ENCODE measurements around the gene DCAF6.

The DCAF6 gene

DNA sequence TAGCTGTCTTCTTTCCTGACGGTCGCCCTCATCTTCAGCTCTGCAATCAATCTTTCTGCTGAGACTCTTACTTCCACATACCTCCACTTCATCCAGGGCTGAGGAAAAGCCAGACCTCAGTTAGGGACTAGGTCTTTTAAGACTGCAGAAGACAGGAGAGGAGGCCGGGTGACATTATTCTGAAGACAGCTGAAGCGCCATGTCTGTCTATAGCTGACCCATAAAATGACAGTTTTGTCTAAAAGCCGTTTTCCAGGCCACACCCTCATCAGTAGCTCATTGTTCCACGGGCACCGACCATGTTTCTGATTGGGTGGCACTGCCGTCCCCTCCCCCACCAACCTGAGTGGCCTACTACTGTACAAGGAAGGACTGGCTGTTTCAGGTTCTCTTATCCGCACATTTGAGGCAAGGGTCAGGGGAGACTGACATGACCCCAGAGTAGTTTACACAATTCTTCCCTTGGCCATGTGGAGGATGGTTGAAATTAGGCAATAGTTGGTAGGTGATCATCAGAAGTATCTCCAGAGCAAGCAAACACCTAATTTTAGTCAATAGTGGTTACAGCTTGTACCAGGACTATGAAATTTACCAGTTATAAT, 22.5 kb upstream of the DCAF6 start, which contains the start of gene ADCY10:
Gene ADCY10 (minus strand): TSS at position 240 of the 602 bp plus-strand sequence. CDS start 8,994 bp downstream, outside the sequence.
- TF ChIP-seq, protein P1, sequence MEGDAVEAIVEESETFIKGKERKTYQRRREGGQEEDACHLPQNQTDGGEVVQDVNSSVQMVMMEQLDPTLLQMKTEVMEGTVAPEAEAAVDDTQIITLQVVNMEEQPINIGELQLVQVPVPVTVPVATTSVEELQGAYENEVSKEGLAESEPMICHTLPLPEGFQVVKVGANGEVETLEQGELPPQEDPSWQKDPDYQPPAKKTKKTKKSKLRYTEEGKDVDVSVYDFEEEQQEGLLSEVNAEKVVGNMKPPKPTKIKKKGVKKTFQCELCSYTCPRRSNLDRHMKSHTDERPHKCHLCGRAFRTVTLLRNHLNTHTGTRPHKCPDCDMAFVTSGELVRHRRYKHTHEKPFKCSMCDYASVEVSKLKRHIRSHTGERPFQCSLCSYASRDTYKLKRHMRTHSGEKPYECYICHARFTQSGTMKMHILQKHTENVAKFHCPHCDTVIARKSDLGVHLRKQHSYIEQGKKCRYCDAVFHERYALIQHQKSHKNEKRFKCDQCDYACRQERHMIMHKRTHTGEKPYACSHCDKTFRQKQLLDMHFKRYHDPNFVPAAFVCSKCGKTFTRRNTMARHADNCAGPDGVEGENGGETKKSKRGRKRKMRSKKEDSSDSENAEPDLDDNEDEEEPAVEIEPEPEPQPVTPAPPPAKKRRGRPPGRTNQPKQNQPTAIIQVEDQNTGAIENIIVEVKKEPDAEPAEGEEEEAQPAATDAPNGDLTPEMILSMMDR (IDR thresholded peaks at IDR 0.05; ENCODE audit: borderline replicate concordance, control extremely low read depth, extremely low read depth, insufficient read depth, missing control alignments), result no peak

DNA sequence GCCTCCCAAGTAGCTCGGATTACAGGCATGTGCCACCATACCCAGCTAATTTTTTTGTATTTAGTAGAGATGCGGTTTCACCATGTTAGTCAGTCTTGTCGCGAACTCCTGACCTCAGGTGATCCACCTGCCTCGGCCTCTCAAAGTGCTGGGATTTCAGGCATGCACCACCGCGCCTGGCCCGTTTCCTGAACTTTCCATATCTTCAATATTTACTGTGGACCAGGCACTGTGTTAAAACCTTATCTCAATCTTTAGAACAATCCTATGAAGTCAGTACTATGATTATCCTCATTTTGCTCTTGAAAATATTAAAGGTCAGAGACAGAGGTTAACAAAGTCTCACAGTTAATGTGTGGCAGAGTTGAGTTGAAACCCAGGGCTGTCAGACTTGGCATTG, 20.9 kb upstream of the DCAF6 start:
- no peak for DNase-seq (ENCODE audit: low spot score)
- TF ChIP-seq, protein P1 (IDR thresholded peaks at IDR 0.05; ENCODE audit: borderline replicate concordance, control extremely low read depth, extremely low read depth, insufficient read depth, missing control alignments), result no peak
- in situ Hi-C loops (cut with MboI; ENCODE audit: low sequenced_read_pairs, unreplicated experiment), result no loop called here

More for the DNA sequence above, 22.5 kb upstream of the DCAF6 start, which contains the start of gene ADCY10:
- DNase-seq (ENCODE audit: low spot score), result no peak
- in situ Hi-C loops (cut with MboI; ENCODE audit: low sequenced_read_pairs, unreplicated experiment), result no loop called here

DNA sequence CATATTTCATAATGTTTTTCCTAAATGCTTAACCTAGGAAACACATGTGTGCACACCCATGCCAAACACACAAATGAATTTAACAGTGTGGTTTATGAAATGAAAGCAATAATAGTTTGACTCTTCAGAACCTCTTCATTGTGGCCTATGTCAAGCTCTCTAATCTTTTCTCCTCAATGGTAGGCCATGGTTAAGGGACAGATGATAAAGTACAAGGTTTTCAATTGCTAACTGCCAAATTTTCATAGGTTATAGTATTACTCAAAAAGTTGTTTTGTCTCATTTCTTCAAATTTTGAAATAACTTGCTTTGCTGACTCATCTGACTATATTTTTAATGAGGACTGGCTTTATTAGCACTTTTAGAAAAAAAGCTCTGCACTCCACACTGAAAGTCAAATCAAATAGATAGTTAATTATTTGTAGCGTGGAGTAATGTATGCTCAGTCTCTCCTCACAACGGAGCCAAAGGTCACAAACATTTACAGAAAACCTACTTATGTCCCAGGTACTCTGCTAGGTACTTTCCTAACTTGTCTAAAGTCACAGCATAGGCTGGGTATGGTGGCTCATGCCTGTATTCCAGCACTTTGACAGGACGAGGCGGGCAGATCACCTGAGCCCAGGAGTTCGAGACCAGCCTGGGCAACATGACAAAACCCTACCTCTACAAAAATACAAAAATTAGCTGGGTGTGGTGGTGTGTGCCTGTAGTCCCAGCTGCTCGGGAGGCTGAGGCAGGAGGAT, 19.5 kb upstream of the DCAF6 start:
- DNase-seq (ENCODE audit: low spot score), result no peak
- in situ Hi-C loops (cut with MboI; ENCODE audit: low sequenced_read_pairs, unreplicated experiment), result no loop called here
- TF ChIP-seq, protein P1 (IDR thresholded peaks at IDR 0.05; ENCODE audit: borderline replicate concordance, control extremely low read depth, extremely low read depth, insufficient read depth, missing control alignments), result no peak

DNA sequence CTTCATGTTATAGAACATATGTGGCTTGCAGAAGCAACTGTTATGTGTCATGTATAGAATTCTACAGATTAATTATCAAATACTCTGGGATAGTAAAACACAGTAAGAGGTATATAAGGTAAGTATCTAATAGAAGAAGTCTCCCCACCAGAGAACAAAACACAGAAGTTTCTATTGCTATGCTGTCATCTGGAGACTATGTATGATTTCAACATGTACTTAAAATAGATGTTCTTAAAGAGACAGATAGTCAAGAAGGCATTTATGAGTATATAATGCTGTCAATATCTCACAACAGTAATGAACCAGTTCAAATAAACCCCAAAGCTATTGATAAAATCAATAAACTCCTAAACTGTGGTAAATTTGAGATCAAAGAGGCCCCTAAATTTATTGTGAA, 14.5 kb upstream of the DCAF6 start:
- in situ Hi-C loops (cut with MboI; ENCODE audit: low sequenced_read_pairs, unreplicated experiment), result no loop called here
- peak; percentile 48 for DNase-seq (ENCODE audit: low spot score)
- TF ChIP-seq, protein P1 (IDR thresholded peaks at IDR 0.05; ENCODE audit: borderline replicate concordance, control extremely low read depth, extremely low read depth, insufficient read depth, missing control alignments), result no peak

DNA sequence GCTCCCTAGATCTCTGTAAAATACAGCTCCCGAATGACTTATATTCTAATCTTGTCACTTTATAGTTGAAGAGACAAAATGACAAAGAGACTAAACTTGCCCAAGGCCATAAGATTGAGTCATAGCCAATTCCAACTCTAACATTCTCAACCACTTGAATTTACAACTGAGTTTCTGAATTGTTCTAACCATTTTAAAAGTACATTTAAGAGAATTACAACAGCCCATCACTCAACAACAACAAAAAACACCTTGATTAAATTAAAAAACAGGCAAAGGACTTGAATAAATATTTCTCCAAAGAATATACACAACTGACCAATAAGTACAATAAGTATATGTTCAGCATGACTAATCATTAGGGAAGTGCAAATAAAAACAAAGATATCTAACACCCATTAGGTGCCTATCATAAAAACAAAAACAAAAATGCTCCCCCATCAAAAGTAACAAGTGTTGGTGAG, 13.8 kb upstream of the DCAF6 start:
- TF ChIP-seq, protein P1 (IDR thresholded peaks at IDR 0.05; ENCODE audit: borderline replicate concordance, control extremely low read depth, extremely low read depth, insufficient read depth, missing control alignments), result no peak
- in situ Hi-C loops (cut with MboI; ENCODE audit: low sequenced_read_pairs, unreplicated experiment), result no loop called here
- no peak for DNase-seq (ENCODE audit: low spot score)

DNA sequence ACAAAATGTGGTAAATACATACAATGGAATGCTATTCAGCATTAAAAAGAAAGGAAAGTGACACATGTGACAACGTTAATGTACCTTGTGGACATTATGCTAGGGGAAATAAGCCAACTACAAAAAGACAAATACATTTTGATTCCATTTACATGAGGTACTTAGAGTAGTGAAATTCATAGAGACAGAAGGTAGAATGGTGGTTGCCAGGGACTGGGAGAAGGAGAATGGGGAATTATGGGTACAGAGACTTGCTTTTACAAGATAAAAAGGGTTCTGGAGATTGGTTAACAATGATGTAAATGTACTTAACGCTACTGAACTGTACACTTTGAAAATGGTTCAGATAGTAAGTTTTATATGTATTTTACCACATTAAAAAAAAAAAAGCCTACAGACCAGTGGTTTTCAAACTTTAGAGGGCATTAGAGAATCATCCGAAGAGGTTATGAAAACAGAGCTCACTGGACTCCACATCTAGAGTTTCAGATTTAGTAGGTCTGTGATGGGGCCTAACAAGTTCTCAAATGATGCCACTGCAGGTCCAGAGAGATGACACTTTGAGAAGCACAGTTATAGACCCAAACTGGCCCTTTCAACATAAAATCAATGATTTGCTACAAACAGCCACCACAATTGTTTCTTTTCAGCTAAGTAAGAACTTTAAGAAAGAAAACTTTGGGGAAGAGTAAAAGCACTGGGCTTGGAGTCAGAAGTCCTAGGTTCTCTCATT, 13.0 kb upstream of the DCAF6 start:
- TF ChIP-seq, protein P1 (IDR thresholded peaks at IDR 0.05; ENCODE audit: borderline replicate concordance, control extremely low read depth, extremely low read depth, insufficient read depth, missing control alignments), result no peak
- in situ Hi-C loops (cut with MboI; ENCODE audit: low sequenced_read_pairs, unreplicated experiment), result no loop called here
- DNase-seq (ENCODE audit: low spot score), result no peak
